ENCODE data around the gene GAS6.

The GAS6 gene

GRCh38 chr13:113806526-113806925, 57.4 kb downstream of the GAS6 start:
- H3K27ac ChIP-seq (ENCODE audit: low read depth, low read length) = no peak overlapping the region
- no peak overlapping the region for H3K9ac ChIP-seq (ENCODE audit: low read length)
- no peaks in the 10 kb centered on the region for H3K4me1 ChIP-seq (ENCODE audit: control insufficient read depth, insufficient read depth, low read length)
- H3K27me3 ChIP-seq (ENCODE audit: control insufficient read depth, insufficient read depth, low read length) = no peaks in the 10 kb centered on the region
- H3K4me3 ChIP-seq (ENCODE audit: low read length) = no peak overlapping the region
- H3K36me3 ChIP-seq (ENCODE audit: control insufficient read depth, insufficient read depth, low read length) = no peaks in the 10 kb centered on the region

GRCh38 chr13:113806104-113806471, 57.8 kb downstream of the GAS6 start:
- H3K4me3 ChIP-seq (ENCODE audit: low read length) = no peak overlapping the region
- no peak overlapping the region for H3K27ac ChIP-seq (ENCODE audit: low read depth, low read length)
- no peak overlapping the region for H3K9ac ChIP-seq (ENCODE audit: low read length)
- no peaks in the 10 kb centered on the region for H3K27me3 ChIP-seq (ENCODE audit: control insufficient read depth, insufficient read depth, low read length)
- no peaks in the 10 kb centered on the region for H3K36me3 ChIP-seq (ENCODE audit: control insufficient read depth, insufficient read depth, low read length)
- H3K4me1 ChIP-seq (ENCODE audit: control insufficient read depth, insufficient read depth, low read length) = no peaks in the 10 kb centered on the region

- no peak overlapping the region for H3K4me3 ChIP-seq (ENCODE audit: low read length)
- no peaks in the 10 kb centered on the region for H3K36me3 ChIP-seq (ENCODE audit: control insufficient read depth, insufficient read depth, low read length)
- H3K9ac ChIP-seq (ENCODE audit: low read length) = no peak overlapping the region
- no peaks in the 10 kb centered on the region for H3K27me3 ChIP-seq (ENCODE audit: control insufficient read depth, insufficient read depth, low read length)
- no peak overlapping the region for H3K27ac ChIP-seq (ENCODE audit: low read depth, low read length)
- no peaks in the 10 kb centered on the region for H3K4me1 ChIP-seq (ENCODE audit: control insufficient read depth, insufficient read depth, low read length)
These were observed 58.3 kb downstream of the GAS6 start for GRCh38 chr13:113805431-113806103.

GRCh38 chr13:113804703-113805430, 59.0 kb downstream of the GAS6 start:
- Histone ChIP-seq H3K4me3 (ENCODE audit: low read length) (no peak overlapping the region), H3K4me1 (ENCODE audit: control insufficient read depth, insufficient read depth, low read length) (no peaks in the 10 kb centered on the region), H3K9ac (ENCODE audit: low read length) (no peak overlapping the region), H3K36me3 (ENCODE audit: control insufficient read depth, insufficient read depth, low read length) (no peaks in the 10 kb centered on the region), H3K27me3 (ENCODE audit: control insufficient read depth, insufficient read depth, low read length) (no peaks in the 10 kb centered on the region), H3K27ac (ENCODE audit: low read depth, low read length) (no peak overlapping the region)

GRCh38 chr13:113804017-113804702, 59.7 kb downstream of the GAS6 start:
- Histone ChIP-seq H3K27ac (ENCODE audit: low read depth, low read length) (no peak overlapping the region), H3K4me1 (ENCODE audit: control insufficient read depth, insufficient read depth, low read length) (no peaks in the 10 kb centered on the region), H3K36me3 (ENCODE audit: control insufficient read depth, insufficient read depth, low read length) (no peaks in the 10 kb centered on the region), H3K4me3 (ENCODE audit: low read length) (no peak overlapping the region), H3K27me3 (ENCODE audit: control insufficient read depth, insufficient read depth, low read length) (no peaks in the 10 kb centered on the region), H3K9ac (ENCODE audit: low read length) (no peak overlapping the region)

- H3K27ac ChIP-seq (ENCODE audit: low read depth, low read length) = no peak overlapping the region
- no peaks in the 10 kb centered on the region for H3K36me3 ChIP-seq (ENCODE audit: control insufficient read depth, insufficient read depth, low read length)
- H3K4me1 ChIP-seq (ENCODE audit: control insufficient read depth, insufficient read depth, low read length) = no peaks in the 10 kb centered on the region
These were observed 60.4 kb downstream of the GAS6 start for GRCh38 chr13:113803409-113804016.

GRCh38 chr13:113802761-113803160, 61.1 kb downstream of the GAS6 start:
- Histone ChIP-seq H3K27me3 (ENCODE audit: control insufficient read depth, insufficient read depth, low read length) (no peaks in the 10 kb centered on the region), H3K4me1 (ENCODE audit: control insufficient read depth, insufficient read depth, low read length) (no peaks in the 10 kb centered on the region)

More at GRCh38 chr13:113803409-113804016, 60.4 kb downstream of the GAS6 start:
- Histone ChIP-seq H3K4me3 (ENCODE audit: low read length) (no peak overlapping the region), H3K9ac (ENCODE audit: low read length) (no peak overlapping the region), H3K27me3 (ENCODE audit: control insufficient read depth, insufficient read depth, low read length) (no peaks in the 10 kb centered on the region)

GRCh38 chr13:113802090-113802531, 61.8 kb downstream of the GAS6 start:
- Histone ChIP-seq H3K9ac (ENCODE audit: low read length) (no peak overlapping the region), H3K27me3 (ENCODE audit: control insufficient read depth, insufficient read depth, low read length) (no peaks in the 10 kb centered on the region), H3K36me3 (ENCODE audit: control insufficient read depth, insufficient read depth, low read length) (no peaks in the 10 kb centered on the region), H3K4me3 (ENCODE audit: low read length) (no peak overlapping the region), H3K27ac (ENCODE audit: low read depth, low read length) (no peak overlapping the region), H3K4me1 (ENCODE audit: control insufficient read depth, insufficient read depth, low read length) (no peaks in the 10 kb centered on the region)

More at GRCh38 chr13:113802761-113803160, 61.1 kb downstream of the GAS6 start:
- no peaks in the 10 kb centered on the region for H3K36me3 ChIP-seq (ENCODE audit: control insufficient read depth, insufficient read depth, low read length)
- no peak overlapping the region for H3K9ac ChIP-seq (ENCODE audit: low read length)
- H3K4me3 ChIP-seq (ENCODE audit: low read length) = no peak overlapping the region
- H3K27ac ChIP-seq (ENCODE audit: low read depth, low read length) = no peak overlapping the region

- no peaks in the 10 kb centered on the region for H3K27me3 ChIP-seq (ENCODE audit: control insufficient read depth, insufficient read depth, low read length)
- no peak overlapping the region for H3K4me3 ChIP-seq (ENCODE audit: low read length)
- no peaks in the 10 kb centered on the region for H3K4me1 ChIP-seq (ENCODE audit: control insufficient read depth, insufficient read depth, low read length)
- no peaks in the 10 kb centered on the region for H3K36me3 ChIP-seq (ENCODE audit: control insufficient read depth, insufficient read depth, low read length)
- H3K27ac ChIP-seq (ENCODE audit: low read depth, low read length) = no peak overlapping the region
- no peak overlapping the region for H3K9ac ChIP-seq (ENCODE audit: low read length)
These were observed 62.5 kb downstream of the GAS6 start for GRCh38 chr13:113801289-113801961.

GRCh38 chr13:113800576-113800926, 63.3 kb downstream of the GAS6 start:
- no peaks in the 10 kb centered on the region for H3K36me3 ChIP-seq (ENCODE audit: control insufficient read depth, insufficient read depth, low read length)
- H3K9ac ChIP-seq (ENCODE audit: low read length) = no peak overlapping the region
- H3K4me1 ChIP-seq (ENCODE audit: control insufficient read depth, insufficient read depth, low read length) = no peaks in the 10 kb centered on the region
- no peak overlapping the region for H3K27ac ChIP-seq (ENCODE audit: low read depth, low read length)
- no peaks in the 10 kb centered on the region for H3K27me3 ChIP-seq (ENCODE audit: control insufficient read depth, insufficient read depth, low read length)
- H3K4me3 ChIP-seq (ENCODE audit: low read length) = no peak overlapping the region

- H3K27ac ChIP-seq (ENCODE audit: low read depth, low read length) = no peak overlapping the region
- no peaks in the 10 kb centered on the region for H3K36me3 ChIP-seq (ENCODE audit: control insufficient read depth, insufficient read depth, low read length)
- no peak overlapping the region for H3K9ac ChIP-seq (ENCODE audit: low read length)
- no peaks in the 10 kb centered on the region for H3K4me1 ChIP-seq (ENCODE audit: control insufficient read depth, insufficient read depth, low read length)
- H3K27me3 ChIP-seq (ENCODE audit: control insufficient read depth, insufficient read depth, low read length) = no peaks in the 10 kb centered on the region
- no peak overlapping the region for H3K4me3 ChIP-seq (ENCODE audit: low read length)
These were observed 65.6 kb downstream of the GAS6 start for GRCh38 chr13:113798200-113798811.

Data from rectal smooth muscle tissue (tissue), 1 donor.